HG03342 (cell line): ENCODE data around the gene TDRD9.

ENCODE experiments used
- ATAC-seq: cut with Tn5 transposase; IDR thresholded peaks from one replicate; pipeline ENCODE4 v1.9.1; 2021; ENCODE audit warnings: mild to moderate bottlenecking, moderate library complexity; ENCODE audit not compliant: unreplicated experiment

Gene TDRD9

GRCh38 chr14:103984196-103984595 lies 55.9 kb downstream of the TDRD9 start:
- no peak for ATAC-seq

DNA sequence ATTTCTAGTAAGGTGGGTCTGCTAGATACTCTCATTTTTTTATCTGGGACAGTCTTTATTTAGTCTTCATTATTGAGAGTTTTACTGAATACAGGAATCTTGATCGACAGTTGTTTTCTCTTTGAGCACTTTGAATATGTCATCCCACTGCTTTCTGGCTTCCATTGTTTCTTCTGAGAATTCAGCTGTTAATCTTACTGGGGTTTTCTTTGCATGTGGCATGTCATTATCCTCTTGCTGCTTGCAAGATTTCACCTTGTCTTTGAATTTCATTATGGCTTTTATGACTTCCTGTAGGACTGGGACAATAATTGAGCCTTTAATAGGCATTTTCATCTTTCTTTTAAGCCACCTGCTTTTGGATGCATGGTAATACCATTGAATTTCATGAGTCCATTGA lies 60.8 kb downstream of the TDRD9 start:
- ATAC-seq, result no peak

- no peak for ATAC-seq
Measured at GRCh38 chr14:103989964-103990363, 61.7 kb downstream of the TDRD9 start.

- ATAC-seq, result no peak
Measured at GRCh38 chr14:103994535-103995184, 66.4 kb downstream of the TDRD9 start.

DNA sequence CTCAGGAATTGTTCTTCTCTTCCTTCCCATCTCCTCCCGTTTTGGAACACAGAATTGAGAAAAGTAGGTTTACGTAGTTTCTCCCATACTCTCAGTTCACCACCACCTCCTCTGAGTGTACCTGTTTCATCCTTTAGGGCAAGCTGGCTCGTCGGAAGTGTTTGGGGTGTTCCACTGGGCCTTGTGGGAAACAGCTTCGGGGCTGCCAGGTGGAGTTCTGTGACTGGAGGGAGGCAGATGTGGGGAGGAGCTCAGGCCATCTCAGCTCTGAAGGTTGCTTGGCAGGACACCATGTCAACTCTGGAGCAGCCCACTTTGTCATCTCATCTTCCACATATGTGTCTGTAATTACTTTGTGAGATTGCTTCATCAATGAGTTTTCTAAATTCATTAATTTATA lies 67.6 kb downstream of the TDRD9 start:
- no peak for ATAC-seq

GRCh38 chr14:103997391-103997790 lies 69.1 kb downstream of the TDRD9 start:
- no peak for ATAC-seq

DNA sequence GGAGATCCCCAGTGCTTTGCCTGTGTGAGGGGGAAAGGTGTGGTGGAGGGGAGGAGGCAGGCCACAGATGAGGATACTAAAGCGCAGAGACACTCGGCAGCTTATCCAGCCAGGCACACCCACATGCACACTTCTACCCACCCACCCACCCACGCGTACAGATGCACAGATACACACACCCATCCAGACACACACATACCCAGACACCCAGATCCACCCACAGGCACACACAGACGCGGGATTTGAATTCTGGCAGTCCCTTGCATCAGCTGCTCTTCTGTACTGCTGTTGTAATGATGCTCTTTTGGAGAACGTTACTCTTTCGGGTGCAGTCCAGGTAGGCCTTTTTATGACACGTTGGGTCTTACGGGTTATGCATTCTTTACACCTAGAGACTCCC lies 69.8 kb downstream of the TDRD9 start:
- ATAC-seq, result no peak

DNA sequence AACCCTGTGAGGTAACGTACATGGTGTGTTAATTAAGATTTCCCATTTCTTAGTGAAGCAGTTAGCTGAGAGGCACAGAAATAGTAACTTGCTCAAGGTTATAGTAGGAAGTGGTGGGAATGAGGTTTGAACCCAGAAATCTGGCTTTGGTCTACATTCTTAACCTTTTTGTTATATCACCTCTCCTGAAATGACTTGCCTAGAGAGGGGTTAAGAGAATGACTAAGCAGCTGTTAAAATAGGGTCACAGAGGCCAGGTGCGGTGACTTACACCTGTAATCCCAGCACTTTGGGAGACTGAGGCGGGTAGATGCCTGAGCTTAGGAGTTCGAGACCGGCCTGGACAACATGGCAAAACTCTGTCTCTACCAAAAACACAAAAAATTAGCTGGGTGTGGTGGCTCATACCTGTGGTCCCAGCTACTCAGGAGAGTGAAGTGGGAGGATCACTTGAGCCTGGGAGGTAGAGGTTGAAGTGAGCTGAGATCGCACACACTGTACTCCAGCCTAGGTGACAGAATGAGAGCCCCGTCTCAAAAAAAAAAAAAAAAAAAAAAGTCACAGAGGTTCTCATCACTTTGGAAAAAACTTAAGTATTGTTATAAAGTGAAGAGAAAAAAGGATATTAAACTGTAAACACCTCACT lies 71.7 kb downstream of the TDRD9 start:
- ATAC-seq, result no peak

DNA sequence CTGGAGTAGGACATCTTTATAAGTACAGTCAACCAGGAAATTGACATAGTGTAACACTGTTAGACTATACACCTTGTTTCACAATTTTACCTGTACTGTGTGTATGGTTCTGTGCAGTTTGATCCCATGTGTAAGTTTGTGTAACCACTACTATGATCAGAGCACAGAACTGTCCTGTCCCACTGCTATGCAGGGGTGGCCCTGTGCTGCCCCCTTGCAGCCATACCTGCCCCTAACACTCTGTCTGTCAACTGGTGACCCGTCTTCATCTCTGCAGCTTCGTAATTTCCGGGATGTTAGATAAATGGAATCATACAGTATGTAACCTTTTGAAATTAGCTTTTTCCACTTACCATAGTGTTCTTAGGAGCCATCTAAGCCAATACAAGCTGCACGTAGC lies 72.7 kb downstream of the TDRD9 start:
- ATAC-seq, result no peak

DNA sequence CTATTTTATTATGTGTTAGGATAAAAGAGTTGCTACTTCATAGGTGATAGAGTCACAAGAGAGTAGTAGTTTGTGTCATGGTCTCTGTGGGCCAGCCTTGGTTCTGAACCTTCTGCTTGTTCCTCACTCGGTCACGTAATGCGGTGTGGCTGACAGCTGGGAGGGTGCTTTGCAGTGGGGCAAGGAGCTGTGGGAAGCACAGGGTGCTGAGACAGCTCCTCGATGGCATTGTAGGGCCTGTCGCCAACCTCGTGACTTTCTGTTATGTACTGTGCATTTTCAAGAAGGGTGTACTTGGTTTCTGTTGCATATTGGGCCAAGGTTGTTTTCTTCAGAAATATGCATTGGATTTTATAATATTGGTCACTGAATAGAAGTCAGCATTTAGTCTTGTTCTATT lies 75.4 kb downstream of the TDRD9 start:
- no peak for ATAC-seq

- no peak for ATAC-seq
Measured at GRCh38 chr14:104004849-104005248, 76.6 kb downstream of the TDRD9 start.

DNA sequence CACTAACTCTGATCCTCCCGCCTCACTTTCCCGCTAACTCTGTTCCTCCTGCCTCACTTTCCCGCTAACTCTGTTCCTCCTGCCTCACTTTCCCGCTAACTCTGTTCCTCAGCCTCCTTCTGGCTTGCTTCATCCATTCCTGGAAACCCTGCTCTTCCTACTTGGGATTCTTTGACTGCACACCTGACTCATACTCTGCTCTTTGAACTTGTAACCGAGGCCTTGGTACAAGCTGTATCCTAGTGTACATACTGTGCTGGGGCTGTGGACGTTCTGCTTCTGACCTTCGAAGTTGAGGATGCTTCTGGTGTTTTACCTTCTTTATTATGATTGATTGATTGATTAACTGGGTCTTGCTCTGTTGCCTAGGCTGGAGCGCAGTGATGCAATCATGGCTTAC lies 77.2 kb downstream of the TDRD9 start:
- ATAC-seq, result no peak

- no peak for ATAC-seq
Measured at GRCh38 chr14:104007121-104007520, 78.9 kb downstream of the TDRD9 start.

DNA sequence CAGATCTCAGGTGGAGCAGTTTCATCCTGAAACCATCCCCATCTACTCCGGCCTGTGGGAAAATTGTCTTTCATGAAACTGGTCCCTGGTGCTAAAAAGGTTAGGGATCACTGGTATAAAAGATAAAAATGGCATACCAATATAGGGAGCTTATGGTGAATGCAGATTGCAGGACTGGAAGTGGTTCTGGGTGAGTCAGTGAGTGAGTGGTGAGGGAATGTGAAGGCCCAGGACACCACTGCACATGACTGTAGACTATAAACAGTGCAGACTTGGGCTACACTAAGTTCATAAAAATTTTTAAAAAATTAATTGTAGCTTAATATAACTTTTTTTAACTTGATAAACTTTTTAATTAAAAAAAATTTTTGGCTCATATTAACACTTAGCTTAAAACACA lies 81.0 kb downstream of the TDRD9 start:
- ATAC-seq, result no peak

- ATAC-seq, result no peak
Measured at GRCh38 chr14:104011824-104012517, 83.7 kb downstream of the TDRD9 start.

- no peak for ATAC-seq
Measured at GRCh38 chr14:104014764-104015163, 86.5 kb downstream of the TDRD9 start.

DNA sequence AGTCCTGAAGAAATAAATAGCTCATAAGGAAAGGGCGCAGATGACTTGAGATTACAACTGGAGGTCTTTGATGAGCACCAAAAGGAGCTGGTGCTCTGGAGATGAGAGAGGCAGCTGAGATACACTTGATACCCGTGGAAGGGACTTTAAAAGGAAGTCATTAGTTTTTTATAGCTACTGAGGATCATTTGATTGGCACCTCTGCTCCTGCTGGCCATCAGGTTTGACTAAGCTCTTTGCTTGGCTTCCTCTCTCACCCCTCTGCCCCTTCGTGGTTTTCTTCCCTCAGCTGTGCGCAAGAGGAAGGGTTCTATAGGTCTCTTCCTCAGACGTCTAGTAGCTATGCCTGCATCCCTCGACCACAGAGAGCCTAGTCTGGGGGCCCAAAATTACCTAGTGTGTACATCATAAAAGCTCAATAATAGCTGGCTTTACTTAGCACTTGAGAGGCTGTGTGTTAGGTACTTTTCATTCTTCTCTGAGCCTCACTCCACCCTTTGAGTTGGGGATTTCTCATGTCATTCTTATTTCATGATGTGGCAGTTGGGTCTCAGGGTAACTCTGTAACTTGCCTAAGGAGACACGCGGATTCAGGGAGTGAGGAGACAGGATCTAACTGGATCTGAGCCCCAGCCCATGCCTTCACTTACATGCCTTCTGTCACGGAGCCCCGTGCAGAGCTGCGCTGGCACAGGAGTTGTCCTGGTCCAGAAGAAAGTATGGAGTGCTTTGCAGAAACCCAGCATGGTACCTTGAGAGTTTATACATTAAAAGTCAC lies 88.8 kb downstream of the TDRD9 start:
- ATAC-seq, result no peak

DNA sequence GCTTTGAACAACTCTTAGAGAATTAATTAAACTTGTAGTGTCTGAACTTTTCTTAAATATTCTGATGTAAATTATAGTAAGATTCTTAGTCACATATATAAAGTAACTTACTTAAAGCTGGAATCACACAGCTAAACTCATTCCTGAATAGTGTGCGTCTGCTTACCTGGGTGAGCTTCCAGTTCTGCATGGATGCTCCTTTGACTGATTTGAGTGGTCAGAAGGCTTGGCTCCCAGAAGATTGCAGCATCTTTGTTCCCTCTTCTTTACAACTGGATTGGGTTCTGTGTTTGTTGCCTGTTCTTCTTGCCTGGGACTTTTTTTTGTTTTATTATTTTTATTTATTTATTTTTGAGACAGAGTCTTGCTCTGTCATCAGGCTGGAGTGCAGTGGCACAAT lies 90.8 kb downstream of the TDRD9 start:
- ATAC-seq, result no peak

GRCh38 chr14:104019806-104020205 lies 91.5 kb downstream of the TDRD9 start:
- no peak for ATAC-seq

DNA sequence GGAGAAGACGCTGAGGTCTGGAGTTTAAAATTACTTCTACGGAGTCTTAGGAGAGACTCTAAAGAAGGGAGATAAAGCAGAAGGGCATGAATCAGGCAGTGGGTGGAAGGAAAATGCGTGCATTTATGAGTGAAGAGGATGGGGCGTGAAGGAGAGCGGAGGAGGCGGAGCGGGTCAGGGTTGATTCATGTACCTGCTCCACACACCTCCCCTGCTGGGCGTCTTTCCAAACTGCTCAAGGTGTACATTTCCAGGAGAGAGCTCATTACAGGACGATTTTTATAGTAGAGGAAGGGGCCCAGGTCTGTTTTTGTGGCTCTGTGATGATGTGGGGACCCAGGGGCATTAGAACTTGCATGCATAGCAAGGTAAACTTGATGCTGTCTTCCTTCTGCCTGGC lies 92.2 kb downstream of the TDRD9 start:
- ATAC-seq, result no peak

DNA sequence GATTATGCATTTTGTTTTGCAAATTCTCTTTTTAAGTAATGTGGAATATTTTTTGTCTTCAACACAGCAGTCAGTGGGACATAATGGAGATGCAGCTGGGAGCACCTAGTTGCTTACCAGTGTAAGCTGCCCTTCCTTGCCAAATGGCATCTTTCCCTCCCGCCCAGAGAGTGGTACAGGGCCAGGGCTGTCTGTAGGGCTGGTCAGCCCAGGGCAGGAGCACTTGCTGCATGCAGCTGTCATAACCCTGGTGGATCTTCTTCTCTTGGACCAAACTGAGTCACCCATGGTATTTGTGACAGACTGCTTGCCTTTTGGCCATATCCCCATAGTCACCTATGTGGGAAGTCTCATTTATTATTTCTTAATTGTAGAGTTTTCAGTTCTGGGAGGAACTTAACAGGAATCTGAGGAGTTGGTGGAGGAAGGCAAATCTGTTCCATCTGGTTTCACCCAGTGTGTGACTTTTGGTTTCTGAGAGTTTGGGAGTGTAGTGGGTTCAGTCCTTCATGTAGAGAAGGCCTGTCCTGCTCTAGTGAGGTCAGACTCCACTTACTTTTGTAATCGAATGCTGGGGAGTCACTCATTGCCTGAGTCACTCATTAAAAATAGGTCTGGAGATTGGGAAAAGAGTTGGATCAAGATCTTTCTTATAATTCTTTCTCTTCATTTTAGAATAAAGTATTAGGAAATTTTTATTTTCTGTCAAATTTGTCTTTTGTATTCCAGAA lies 95.2 kb downstream of the TDRD9 start:
- no peak for ATAC-seq
